GM12878 (cell line): Measurements from ENCODE around the gene SMIM27. TPM values are rescaled to one million over a fixed set of nuclear protein-coding genes. Genes with fewer than 3 reads are reported as not detected.

Source experiments
- ATF3 ChIP-seq: IDR thresholded peaks from 2 replicates; pipeline ENCODE4 v1.6.1; 2011; ENCODE audit warnings: low read depth, mild to moderate bottlenecking, low read length, moderate library complexity, borderline replicate concordance; ENCODE audit errors: extremely low read depth
- EP300 ChIP-seq, 2 experiments: fragments of 150-350 bp in 1 of 2; IDR thresholded peaks; 2 replicates each; pipeline ENCODE4 v1.6.1; 2011 to 2012; ENCODE audit warnings: low read depth in 2 of 2, low read length in 2 of 2, borderline replicate concordance in 1 of 2, improper control_type of control experiment in 1 of 2, inconsistent platforms in 1 of 2; ENCODE audit not compliant: control insufficient read depth in 1 of 2
- ETV6 ChIP-seq, 2 experiments: fragments of 450-650 bp in 1 of 2; IDR thresholded peaks in 1 of 2; conservative IDR thresholded peaks in 1 of 2; 2 replicates each; pipeline ENCODE4 v1.6.1; 2014; ENCODE audit warnings: antibody characterized with exemption in 1 of 2, borderline replicate concordance in 1 of 2, low read depth in 1 of 2, mild to moderate bottlenecking in 1 of 2, moderate library complexity in 1 of 2
- FOXK2 ChIP-seq: fragments of 450-650 bp; IDR thresholded peaks from 2 replicates; pipeline ENCODE4 v1.6.1; 2017; ENCODE audit warnings: mild to moderate bottlenecking, moderate library complexity
- FOXM1 ChIP-seq: IDR thresholded peaks from 2 replicates; pipeline ENCODE4 v1.6.1; 2012; ENCODE audit warnings: low read depth, mild to moderate bottlenecking, inconsistent platforms, low read length, moderate library complexity
- LARP7 ChIP-seq: fragments of 450-650 bp; IDR thresholded peaks from 2 replicates; pipeline ENCODE4 v1.6.1; 2017; ENCODE audit warnings: mild to moderate bottlenecking
- MEF2A ChIP-seq: IDR thresholded peaks from 2 replicates; pipeline ENCODE4 v1.6.1; 2011; ENCODE audit warnings: low read depth, mild to moderate bottlenecking, low read length, moderate library complexity; ENCODE audit not compliant: insufficient read depth
- NFXL1 ChIP-seq: fragments of 450-650 bp; IDR thresholded peaks from 2 replicates; pipeline ENCODE4 v1.6.1; 2017; ENCODE audit warnings: antibody characterized with exemption, mild to moderate bottlenecking, borderline replicate concordance
- PAX5 ChIP-seq: IDR thresholded peaks from 2 replicates; pipeline ENCODE4 v1.6.1; 2011; ENCODE audit warnings: low read depth, low read length, borderline replicate concordance
- PKNOX1 ChIP-seq: fragments of 450-650 bp; IDR thresholded peaks from 2 replicates; pipeline ENCODE4 v1.6.1; 2016; ENCODE audit warnings: mild to moderate bottlenecking
- POLR2AphosphoS5 ChIP-seq: IDR thresholded peaks from 2 replicates; pipeline ENCODE4 v1.6.1; 2011; ENCODE audit warnings: mild to moderate bottlenecking, low read length, inconsistent platforms
- REST ChIP-seq: IDR thresholded peaks from 2 replicates; pipeline ENCODE4 v1.6.1; 2012; ENCODE audit warnings: mild to moderate bottlenecking, low read depth, low read length
- RFX5 ChIP-seq: IDR thresholded peaks from 2 replicates; pipeline ENCODE4 v1.6.1; 2011; ENCODE audit warnings: low read depth, low read length, improper control_type of control experiment
- SIX5 ChIP-seq: IDR thresholded peaks from 2 replicates; pipeline ENCODE4 v1.6.1; 2011; ENCODE audit warnings: mild to moderate bottlenecking, low read depth, low read length, moderate library complexity; ENCODE audit not compliant: severe bottlenecking
- SREBF1 ChIP-seq: IDR thresholded peaks from 2 replicates; pipeline ENCODE4 v1.6.1; 2012; ENCODE audit warnings: mild to moderate bottlenecking, low read length
- TCF7 ChIP-seq: IDR thresholded peaks from 2 replicates; pipeline ENCODE4 v1.6.1; 2014; ENCODE audit warnings: antibody characterized with exemption, borderline replicate concordance
- ZBTB33 ChIP-seq: fragments of 450-650 bp; IDR thresholded peaks from 2 replicates; pipeline ENCODE4 v1.6.1; 2017; ENCODE audit warnings: mild to moderate bottlenecking
- ZNF592 ChIP-seq: fragments of 450-650 bp; IDR thresholded peaks from 2 replicates; pipeline ENCODE4 v1.6.1; 2017; ENCODE audit warnings: mild to moderate bottlenecking, moderate library complexity
- polyA plus RNA-seq, 11 experiments: library from polyadenylated mRNA; depleted of rRNA in 4 of 11; unstranded in 6 of 11; stranded (reverse) in 5 of 11; fragments of >200 nt; fragmentation: Nextera tagmentation in 4 of 11; fragmentation: Illumina TruSeq in 1 of 11; extraction: Ambion mirVana in 4 of 11; extraction: Trizol in 1 of 11; gene quantifications; 1 replicate in 1 of 11; 2 replicates in 10 of 11; pipeline versions ENCODE4 v1.2.1 to v1.2.3, GENCODE V29; 2011 to 2016; ENCODE audit warnings: inconsistent platforms in 2 of 11, missing spikeins in 2 of 11, low read depth in 1 of 11
- total RNA-seq, 4 experiments: library from RNA; depleted of rRNA in 3 of 4; stranded (reverse); fragments of >200 nt in 3 of 4; fragmentation: Illumina TruSeq in 1 of 4; extraction: Trizol in 1 of 4; gene quantifications; 2 replicates each; pipeline versions ENCODE4 v1.2.1 to v1.2.3, GENCODE V29; 2013 to 2021

Gene SMIM27
- total and polyA plus RNA-seq, 10 of the 15 experiments (the other 5 are each of a cell fraction or from before 2014, with no cell fraction given): 12.2 to 47.3 (median 26.5) TPM

GRCh38 chr9:32552172-32552872 is at the start of gene SMIM27, which contains the start of gene TOPORS (continued):
- TF ChIP-seq SIX5: peak; percentile 77
- no peak for TF ChIP-seq FOXK2
- TF ChIP-seq REST: peak; percentile 46; the same call in 1 of the 2 replicates
- TF ChIP-seq RFX5: no peak
- no peak for TF ChIP-seq PKNOX1
- no peak for TF ChIP-seq ZBTB33
- peak; percentile 50; the same call in 1 of the 2 replicates for TF ChIP-seq TCF7
- TF ChIP-seq PAX5: no peak
- no peak for TF ChIP-seq SREBF1
- peak; percentile 77 for TF ChIP-seq FOXM1
- 0 out of 4 replicates have a peak, but pooled peaks of 1 of the 2 experiments have one; percentile 38 for TF ChIP-seq ETV6 (conservative IDR thresholded peaks at IDR 0.05 in 1 of 2, IDR thresholded peaks at IDR 0.05 in 1 of 2; ENCODE audit: borderline replicate concordance in 1 of 2, low read depth in 1 of 2)
- TF ChIP-seq EP300 (IDR thresholded peaks at IDR 0.05; ENCODE audit: borderline replicate concordance in 1 of 2, control insufficient read depth in 1 of 2, low read depth in 2 of 2, low read length in 2 of 2): no peak
- no peak for TF ChIP-seq NFXL1
- TF ChIP-seq POLR2AphosphoS5: peak; percentile 71; the same call in 1 of the 2 replicates
- TF ChIP-seq LARP7: peak; percentile 80
- TF ChIP-seq ATF3: peak; percentile 37; the same call in 1 of the 2 replicates
- TF ChIP-seq ZNF592: no peak
- no peak for TF ChIP-seq MEF2A
